ENCODE results near the gene PPP1R3C.

- no peak for TF ChIP-seq CTCF (IDR thresholded peaks at IDR 0.05; ENCODE audit: insufficient read depth, low read depth, low read length)
- TF ChIP-seq EZH2 (IDR thresholded peaks at IDR 0.05; ENCODE audit: insufficient read depth, low read length) = no peak
These were observed 22.4 kb downstream of the PPP1R3C start for GRCh38 chr10:91610444-91610843.
